ENCODE measurements around the gene SFRP5. TPM values are rescaled to one million over a fixed set of nuclear protein-coding genes. Genes with fewer than 3 reads are reported as not detected.
A peak's percentile ranks its signal among the peaks of the same experiment; 100 is the strongest.

The SFRP5 gene
- total RNA-seq, 2 donors from 2014 or later = 163 to 226 TPM

DNA sequence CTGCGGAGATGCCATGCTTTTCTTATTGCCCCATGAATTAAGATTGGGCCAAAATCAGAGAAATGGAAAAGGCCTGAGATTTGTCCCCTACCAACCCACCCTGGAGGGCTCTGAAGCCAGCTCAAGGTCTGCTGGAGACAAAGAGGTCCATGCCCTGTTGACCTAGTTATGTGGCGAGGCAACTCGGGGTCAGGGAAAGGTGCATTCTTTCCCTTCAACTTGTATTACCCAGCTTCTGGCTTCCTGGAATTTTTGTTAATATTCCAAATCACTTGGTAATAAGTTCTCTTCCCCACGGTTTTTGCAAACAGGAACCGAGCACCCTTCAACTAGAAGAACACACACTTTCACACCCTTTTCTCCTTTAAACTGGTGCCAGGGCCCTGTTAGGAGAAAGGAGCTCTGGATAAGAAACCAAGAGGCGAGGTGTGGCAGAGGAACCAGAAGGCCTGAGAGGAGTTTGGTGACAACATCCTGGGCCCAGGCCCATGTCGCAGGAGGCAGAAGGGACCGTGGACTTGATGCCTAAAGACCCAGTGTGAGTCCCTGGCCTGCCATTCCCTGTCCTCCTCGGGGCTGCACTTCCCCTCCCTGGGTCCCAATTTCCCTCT lies 12.5 kb upstream of the SFRP5 start:
- no peak for ATAC-seq
- intact Hi-C loops (cut with DNase I) = no loop called here
- TF ChIP-seq, protein P1, sequence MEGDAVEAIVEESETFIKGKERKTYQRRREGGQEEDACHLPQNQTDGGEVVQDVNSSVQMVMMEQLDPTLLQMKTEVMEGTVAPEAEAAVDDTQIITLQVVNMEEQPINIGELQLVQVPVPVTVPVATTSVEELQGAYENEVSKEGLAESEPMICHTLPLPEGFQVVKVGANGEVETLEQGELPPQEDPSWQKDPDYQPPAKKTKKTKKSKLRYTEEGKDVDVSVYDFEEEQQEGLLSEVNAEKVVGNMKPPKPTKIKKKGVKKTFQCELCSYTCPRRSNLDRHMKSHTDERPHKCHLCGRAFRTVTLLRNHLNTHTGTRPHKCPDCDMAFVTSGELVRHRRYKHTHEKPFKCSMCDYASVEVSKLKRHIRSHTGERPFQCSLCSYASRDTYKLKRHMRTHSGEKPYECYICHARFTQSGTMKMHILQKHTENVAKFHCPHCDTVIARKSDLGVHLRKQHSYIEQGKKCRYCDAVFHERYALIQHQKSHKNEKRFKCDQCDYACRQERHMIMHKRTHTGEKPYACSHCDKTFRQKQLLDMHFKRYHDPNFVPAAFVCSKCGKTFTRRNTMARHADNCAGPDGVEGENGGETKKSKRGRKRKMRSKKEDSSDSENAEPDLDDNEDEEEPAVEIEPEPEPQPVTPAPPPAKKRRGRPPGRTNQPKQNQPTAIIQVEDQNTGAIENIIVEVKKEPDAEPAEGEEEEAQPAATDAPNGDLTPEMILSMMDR (IDR thresholded peaks at IDR 0.05) = no peak
- TF ChIP-seq POLR2A (IDR thresholded peaks at IDR 0.05) = peak in 2 of 3 donors; percentile 46 to 52
- Histone ChIP-seq H3K4me3 (no peak overlapping the region), H3K36me3 (replicated peaks in 1 of 2; ENCODE audit: insufficient read depth in 1 of 2, low read depth in 2 of 2) (no peaks in the 10 kb centered on the region), H3K27me3 (no peaks in the 10 kb centered on the region), H3K27ac (peak overlapping the region; percentile 80 to 91 (median 88)), H3K9me3 (no peaks in the 10 kb centered on the region), H3K4me1 (peaks cover 94% of the 10 kb centered on the region)
- DNase-seq = peak in 2 of 4 donors; percentile 54 to 58
- WGBS, 2 donors = 24 to 31% methylated on average over 9 of the region's 9 CpGs

DNA sequence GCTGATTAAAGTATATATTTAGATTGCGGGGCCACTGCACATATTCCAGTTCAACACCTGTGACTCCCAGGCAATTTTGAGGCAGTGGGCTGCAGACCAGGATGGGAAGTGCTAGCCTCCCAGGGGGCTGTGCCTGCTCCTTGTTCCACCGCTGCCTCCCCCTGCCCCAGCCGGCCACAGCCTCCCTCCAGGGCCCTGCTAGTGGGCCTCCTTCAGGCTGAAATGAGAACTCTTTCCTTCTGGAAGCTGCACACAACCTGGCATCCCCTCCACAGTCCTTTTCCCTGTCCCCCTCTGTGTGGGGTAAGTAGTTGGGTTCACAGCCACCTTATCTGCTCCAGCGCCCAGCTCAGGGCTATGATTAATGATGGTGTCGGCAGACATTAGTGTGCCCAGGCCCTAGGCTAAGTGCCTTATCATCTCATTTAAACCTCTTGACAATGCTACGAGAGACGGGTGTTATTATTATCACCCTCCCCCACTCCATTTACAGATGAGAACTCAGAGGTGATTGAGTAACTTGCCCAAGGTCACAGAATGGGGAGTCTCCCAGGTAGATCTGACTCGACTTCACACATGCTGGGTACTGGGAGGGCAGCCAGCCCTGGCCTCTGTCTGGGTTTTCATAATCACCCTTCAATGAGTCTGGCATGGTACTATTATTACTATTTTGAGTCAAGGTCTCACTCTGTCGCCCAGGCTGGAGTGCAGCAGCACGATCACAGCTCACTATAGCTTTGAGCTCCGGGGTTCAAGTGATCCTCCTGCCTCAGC lies 10.8 kb upstream of the SFRP5 start:
- Histone ChIP-seq H3K36me3 (replicated peaks in 1 of 2; ENCODE audit: insufficient read depth in 1 of 2, low read depth in 2 of 2) (no peaks in the 10 kb centered on the region), H3K27ac (peak overlapping the region; percentile 69 to 91 (median 88)), H3K4me1 (peaks cover 98% of the 10 kb centered on the region), H3K9me3 (no peaks in the 10 kb centered on the region), H3K4me3 (no peak overlapping the region), H3K27me3 (no peaks in the 10 kb centered on the region)
- DNase-seq = peak; percentile 85 to 93 (median 90)
- ATAC-seq = peak; percentile 82
- peak in 2 of 3 donors; percentile 36 to 40 for TF ChIP-seq POLR2A (IDR thresholded peaks at IDR 0.05)
- TF ChIP-seq, protein P1 (IDR thresholded peaks at IDR 0.05) = peak in 4 of 7 experiments; percentile 3 to 33 (median 26)
- intact Hi-C loops (cut with DNase I) = no loop called here
- WGBS, 2 donors = 25 to 29% methylated on average over 11 of the region's 11 CpGs

DNA sequence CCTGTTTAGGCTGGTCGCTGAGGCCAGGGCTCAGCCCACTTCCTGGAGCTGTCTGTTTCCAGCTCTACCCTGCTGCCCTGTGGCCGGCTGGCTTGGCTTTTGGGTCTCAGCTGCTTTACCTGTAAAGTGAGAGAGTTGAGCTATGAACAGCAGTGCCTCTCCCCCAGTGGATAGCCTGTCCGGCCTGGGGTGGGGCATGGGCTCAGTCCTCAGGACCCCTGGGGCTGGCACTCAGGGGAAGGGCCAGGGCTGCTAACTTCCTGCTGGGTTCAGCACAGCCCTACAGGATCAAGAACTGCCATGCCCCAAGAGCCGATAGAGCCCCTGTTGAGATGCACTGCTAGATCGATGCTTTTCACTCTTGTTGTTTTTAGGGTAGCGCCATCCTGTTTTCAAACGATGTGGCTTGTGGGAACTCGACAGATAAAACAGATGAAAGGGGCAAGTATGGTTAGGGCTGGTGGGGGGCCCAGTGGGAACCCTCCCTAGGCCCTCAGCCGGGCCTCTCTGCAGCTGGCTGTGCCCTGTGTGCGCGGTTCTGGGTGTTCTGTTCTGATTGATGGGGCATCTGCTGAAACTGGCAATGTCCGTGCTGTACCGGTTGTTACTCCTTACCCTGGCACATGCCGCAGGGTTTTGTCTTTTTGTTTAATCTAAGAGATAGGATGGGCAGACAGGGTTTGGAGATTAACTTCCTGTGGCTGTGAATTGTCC lies 10.0 kb upstream of the SFRP5 start:
- Histone ChIP-seq H3K9me3 (no peaks in the 10 kb centered on the region), H3K36me3 (replicated peaks in 1 of 2; ENCODE audit: insufficient read depth in 1 of 2, low read depth in 2 of 2) (no peaks in the 10 kb centered on the region), H3K27me3 (no peaks in the 10 kb centered on the region), H3K4me1 (peaks cover 98% of the 10 kb centered on the region), H3K4me3 (no peak overlapping the region), H3K27ac (peak overlapping the region; percentile 69 to 91 (median 88))
- no peak for ATAC-seq
- TF ChIP-seq, protein P1 (IDR thresholded peaks at IDR 0.05) = no peak
- TF ChIP-seq POLR2A (IDR thresholded peaks at IDR 0.05) = no peak
- intact Hi-C loops (cut with DNase I) = no loop called here
- DNase-seq = no peak
- WGBS, 2 donors = 14 to 20% methylated on average over 6 to 14 of the region's 14 CpGs

DNA sequence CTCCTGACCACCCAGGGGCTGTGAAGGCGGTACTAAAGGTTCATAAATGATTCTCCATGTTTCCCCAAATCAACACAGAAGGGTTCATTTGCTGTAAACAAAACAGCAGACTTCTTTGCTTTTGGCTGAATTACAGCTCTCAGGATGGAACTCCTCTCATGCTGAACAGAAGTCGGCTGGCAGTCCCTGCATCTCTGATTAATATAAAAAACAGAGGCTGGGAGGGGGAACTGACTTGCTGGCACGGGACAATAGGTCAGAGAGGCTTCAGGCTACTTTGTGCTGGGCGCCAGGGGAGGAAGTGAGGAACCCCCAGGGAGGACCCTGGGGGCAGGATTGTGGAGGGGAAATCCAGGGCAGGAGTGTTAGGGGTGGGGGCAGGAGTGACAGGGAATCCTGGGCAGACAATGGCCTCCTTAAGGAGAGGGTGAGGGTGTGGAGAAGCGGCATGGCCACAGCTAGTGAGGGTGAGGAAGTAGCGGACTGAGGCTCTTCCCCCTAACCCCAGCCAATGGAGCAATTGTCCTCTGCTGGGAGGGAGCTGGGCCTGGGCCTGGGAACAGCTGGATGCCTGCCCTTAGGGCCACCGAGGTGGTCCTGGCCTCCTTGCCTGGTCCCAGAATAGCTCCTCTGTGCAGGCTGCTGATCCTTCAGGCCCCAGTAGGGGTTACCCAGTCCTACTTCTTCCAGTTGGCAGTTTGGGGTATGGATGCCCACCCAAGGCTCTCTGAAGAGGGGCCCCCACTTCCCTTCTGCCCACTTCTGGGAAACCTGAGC lies 9.2 kb upstream of the SFRP5 start:
- no peak for TF ChIP-seq POLR2A (IDR thresholded peaks at IDR 0.05)
- TF ChIP-seq, protein P1 (IDR thresholded peaks at IDR 0.05) = no peak
- DNase-seq (peak in 1 of 4 donors; percentile 18), ATAC-seq (peak; percentile 4)
- Histone ChIP-seq H3K4me1 (peaks cover 95% of the 10 kb centered on the region), H3K27me3 (no peaks in the 10 kb centered on the region), H3K9me3 (no peaks in the 10 kb centered on the region), H3K4me3 (no peak overlapping the region), H3K27ac (peak overlapping the region; percentile 69 to 91 (median 88)), H3K36me3 (replicated peaks in 1 of 2; ENCODE audit: insufficient read depth in 1 of 2, low read depth in 2 of 2) (no peaks in the 10 kb centered on the region)
- intact Hi-C loops (cut with DNase I) = no loop called here
- 39 to 48% methylated on average over 6 to 7 of the region's 7 CpGs for WGBS, 2 donors

All from body of pancreas (tissue), 4 donors.